ENCODE data around the gene DFFB.

DFFB gene

DNA sequence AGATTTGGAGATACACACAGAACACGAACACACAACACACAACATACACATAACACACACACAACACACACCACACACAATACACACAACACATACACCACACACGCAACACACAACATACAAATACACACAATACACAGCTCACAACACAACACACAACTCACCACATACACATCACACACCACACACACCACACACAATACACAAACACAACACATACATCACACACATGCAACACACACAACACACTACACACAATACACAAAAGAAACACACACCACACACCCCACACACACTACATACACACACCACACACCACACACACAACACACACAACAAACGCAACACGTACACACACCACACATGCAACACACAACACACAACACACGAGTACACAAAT is 71.8 kb downstream of the DFFB start:
- no peak for DNase-seq

DNA sequence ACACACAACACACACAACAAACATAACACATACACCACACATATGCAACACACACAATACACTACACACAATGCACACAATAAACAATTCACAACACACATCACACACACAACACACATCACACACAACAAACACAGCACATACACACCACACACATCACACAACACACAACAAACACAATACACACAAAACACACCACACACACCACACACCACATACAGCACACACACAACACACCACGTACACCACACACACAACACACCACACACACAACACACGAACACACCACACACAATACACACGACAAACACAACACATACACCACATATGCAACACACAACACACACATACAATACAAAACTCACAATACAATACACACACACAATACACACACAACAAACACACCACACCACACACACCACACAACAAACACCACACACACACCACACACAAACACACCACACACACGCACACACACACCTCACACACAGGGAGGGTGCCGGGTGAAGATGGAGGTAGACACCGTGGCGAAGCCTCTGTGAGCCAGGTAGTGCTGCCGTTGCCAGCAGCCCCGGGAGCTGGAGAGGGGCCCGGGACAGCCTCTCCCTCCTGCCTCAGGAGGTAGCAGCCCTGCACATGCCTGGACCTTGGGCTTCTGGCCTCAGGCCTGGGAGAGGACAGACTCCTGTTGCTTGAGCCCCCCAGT is 73.2 kb downstream of the DFFB start:
- no peak for DNase-seq

DNA sequence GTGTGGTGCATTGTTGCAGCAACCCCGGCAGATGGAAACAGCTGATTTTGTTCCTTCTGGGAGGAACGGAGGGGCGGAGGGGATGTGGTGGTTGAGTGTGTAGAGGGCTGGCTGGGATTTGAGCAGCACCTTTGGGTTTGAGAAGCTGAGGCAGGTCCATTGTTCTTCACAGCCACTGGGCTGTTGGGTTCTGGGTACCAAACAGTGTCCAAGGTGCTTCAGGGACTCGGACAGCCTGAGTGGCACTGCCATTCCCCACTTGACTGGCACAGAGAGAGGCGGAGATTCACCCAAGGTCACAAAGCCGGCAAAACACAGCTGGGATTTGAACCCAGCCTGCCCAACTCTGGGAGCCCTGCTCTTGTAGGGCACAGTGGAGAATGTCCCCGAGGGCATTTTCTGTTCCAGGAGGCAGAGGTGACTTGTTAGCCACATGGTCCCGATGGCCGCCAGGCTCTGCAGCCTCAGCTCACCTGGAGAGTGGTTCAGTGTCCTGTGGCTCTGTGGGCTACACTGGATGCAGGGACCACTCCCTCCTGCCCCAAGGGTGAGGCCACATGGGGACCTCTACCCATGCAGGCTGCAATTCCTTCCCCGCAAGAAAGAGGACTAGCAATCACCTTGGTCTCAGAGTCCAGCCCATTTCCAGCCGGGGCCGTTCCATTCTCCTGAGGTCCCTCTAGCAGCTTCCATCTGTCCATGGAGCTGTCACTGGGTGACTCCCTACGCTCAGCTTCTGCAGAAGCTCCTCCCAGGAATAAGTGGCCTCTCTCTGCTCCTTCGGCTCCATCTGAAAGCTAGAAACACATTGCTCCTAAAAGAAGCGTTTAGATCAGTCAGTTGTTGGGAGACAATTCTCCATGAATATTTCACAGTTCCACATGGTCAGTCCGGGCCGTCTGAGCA is 74.0 kb downstream of the DFFB start:
- DNase-seq = no peak

DNA sequence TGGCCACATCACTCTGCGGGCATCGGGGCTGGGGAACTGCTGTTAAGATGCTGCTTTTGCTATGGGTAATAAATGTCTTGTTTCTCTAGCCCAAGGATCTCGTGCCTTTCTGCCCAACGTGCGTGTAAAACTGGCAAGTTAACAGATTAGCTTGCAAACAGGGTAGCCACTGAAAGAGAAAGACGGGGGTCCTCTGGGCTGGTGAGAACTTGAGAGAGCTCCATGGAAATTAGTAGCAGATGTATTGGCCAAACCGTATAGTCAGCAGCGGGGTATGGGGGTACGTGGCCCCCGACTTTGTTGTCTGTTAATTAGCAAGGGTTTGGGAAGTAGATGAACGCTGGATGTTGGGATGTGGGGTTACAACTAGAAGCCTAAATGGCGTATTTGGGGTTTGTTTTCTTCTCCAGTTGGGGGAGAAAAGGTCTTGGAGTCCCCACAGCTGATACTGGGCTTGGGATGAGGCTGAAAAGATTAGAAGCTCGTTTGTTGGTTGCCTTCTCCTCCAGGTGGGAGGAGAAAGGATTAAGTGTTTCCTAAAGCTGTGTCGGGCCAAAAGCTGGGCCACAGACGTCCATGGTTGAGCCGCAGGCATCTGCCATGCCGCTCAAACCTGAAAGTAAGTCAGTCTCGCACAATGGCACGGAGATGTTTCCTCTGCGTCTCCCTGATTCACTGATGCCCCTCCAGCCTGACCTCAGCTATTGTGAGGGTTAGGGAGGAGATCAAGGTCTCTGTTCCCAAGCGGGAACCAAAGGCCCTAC is 75.1 kb downstream of the DFFB start:
- DNase-seq = no peak

Measured in islet precursor cell (in vitro differentiated cells).